GM19035 (cell line): Measurements from ENCODE around the gene TSEN34.
A peak's percentile ranks its signal among the peaks of the same experiment; 100 is the strongest.
"Not testable (repeated sequence)": the region's sequence is repeated elsewhere in the genome, so short reads cannot be mapped to it uniquely, and the experiment has no call there.

ENCODE experiments used
- ATAC-seq: cut with Tn5 transposase; IDR thresholded peaks from one replicate; pipeline ENCODE4 v1.9.1; 2021; ENCODE audit not compliant: unreplicated experiment

Gene TSEN34

DNA sequence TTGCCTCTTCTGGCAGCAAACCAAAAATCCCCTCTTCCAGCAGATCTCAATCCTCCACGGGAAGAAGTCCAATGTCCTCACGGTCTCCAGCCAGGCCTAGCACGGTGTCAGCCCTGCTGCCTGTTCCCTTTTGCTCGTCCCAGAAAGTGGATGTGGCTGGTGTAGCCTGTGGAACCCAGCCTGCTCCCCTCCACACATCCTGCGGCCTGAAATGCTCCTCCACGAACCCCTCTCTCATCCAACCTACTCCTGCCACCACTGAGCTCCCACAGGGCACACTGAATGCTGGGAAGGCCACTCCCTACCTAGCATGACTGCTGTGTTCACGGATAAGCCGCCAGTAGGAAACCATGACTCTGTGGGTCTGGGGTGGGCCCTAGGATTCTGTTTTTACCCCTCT lies 4.8 kb upstream of the TSEN34 start:
- no peak for ATAC-seq

- no peak for ATAC-seq
These were observed 4.2 kb upstream of the TSEN34 start for GRCh38 chr19:54186934-54187381.

- no peak for ATAC-seq
These were observed 2.8 kb upstream of the TSEN34 start for GRCh38 chr19:54188215-54188871.

- peak; percentile 20 for ATAC-seq
These were observed 1.9 kb upstream of the TSEN34 start, which contains the start of gene MBOAT7 for GRCh38 chr19:54189145-54189734. Gene MBOAT7 (minus strand): TSS chr19:54189580. CDS start chr19:54188508, 1,072 bp downstream.

DNA sequence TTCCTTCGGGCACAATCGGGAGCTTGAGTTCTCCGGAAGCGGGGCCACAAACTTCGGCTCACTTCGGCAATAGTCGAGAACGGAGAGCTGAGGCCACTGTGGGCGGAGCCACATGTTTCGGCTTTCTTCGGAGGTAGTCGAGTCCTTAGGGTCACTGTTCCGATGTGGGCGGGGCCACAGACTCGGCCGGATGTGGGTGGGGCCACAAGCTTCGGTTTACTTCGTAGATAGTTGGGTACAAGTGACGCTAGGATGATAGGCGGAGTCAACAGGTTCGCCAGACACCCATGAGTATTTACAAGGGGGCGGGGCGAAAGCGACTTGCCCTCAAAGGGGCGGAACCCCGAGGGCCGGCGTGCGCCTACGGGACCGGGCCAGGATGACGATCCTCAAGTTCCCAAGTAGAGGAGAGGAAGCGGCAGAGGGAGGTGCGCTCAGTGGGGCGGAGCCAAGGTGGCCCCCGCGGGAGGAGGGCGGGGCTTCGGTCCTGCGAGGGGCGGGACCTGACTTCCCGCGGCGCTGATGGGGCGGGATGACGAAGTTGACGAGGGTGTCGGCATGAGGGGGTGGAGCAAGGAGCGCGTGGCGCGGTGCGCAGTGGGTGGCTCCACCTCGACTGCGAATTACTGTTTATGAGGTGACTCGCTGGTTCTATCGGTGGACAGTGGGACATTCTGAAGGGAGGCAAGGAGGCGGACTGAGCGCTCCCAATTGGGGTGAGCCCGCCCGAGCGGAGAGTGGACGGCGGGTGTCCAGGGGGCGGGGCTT lies 1.2 kb upstream of the TSEN34 start:
- peak; percentile 47 for ATAC-seq

GRCh38 chr19:54190503-54191010 lies 551 bp upstream of the TSEN34 start:
- ATAC-seq = peak; percentile 48

DNA sequence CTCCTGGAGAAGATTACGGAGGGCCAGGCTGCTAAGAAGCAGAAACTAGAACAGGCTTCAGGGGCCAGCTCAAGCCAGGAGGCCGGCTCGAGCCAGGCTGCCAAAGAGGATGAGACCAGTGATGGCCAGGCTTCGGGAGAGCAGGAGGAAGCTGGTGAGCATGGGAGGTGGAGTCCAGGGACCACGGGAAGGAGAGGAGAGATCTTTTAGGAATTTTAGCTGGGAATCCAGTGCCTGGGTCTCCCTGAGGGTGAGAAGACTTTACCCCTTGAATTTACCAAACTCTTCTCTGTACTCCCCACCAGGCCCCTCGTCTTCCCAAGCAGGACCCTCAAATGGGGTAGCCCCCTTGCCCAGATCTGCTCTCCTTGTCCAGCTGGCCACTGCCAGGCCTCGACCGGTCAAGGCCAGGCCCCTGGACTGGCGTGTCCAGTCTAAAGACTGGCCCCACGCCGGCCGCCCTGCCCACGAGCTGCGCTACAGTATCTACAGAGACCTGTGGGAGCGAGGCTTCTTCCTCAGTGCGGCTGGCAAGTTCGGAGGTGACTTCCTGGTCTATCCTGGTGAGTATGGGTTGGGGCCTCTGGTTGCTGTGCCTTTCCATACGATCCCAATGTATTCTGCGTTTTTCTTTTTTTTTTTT lies 824 bp downstream of the TSEN34 start:
- ATAC-seq = no peak

GRCh38 chr19:54193011-54193410 lies 1.9 kb downstream of the TSEN34 start:
- no peak for ATAC-seq

- not testable (repeated sequence) for ATAC-seq
These were observed 3.4 kb downstream of the TSEN34 start for GRCh38 chr19:54194463-54194862.

DNA sequence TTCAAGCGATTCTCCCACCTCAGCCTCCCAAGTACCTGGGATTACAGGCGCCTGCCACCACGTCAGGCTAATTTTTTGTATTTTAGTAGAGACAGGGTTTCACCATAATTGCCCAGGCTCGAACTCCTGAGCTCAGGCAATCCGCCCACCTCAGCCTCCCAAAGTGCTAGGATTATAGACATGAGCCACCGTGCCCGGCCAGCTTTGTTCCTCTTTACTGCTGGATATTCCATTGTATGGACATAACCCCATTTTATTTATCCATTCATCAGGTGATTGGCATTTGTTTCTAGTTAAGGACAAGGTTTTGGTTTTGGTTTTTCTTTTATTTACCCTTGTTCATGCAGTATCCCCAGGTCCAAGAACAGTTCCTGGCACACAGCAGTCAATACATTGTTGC lies 5.4 kb downstream of the TSEN34 start:
- ATAC-seq = no peak

DNA sequence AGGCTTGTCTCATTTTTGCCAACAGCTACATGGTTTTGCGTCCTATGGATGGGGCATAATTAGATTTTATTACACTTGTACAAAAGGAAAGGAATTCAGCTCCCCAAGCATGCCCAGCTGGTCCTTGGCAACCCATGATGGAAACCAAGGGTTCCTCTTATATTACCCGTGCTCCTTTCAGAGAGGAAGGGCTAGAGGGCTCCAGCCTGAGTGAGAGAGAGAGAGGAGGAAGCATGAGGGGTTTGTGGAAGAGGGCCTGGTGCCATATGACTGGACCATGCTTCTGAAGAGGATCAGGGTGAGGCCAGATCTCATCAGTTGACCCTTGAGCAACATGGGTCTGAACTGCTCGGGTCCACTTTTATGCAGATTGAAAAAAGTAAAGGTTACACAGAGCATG lies 6.0 kb downstream of the TSEN34 start:
- ATAC-seq = no peak

- no peak for ATAC-seq
These were observed 8.3 kb downstream of the TSEN34 start for GRCh38 chr19:54199401-54199800.

- ATAC-seq = no peak
These were observed 10.1 kb downstream of the TSEN34 start for GRCh38 chr19:54201172-54201701.

- ATAC-seq = no peak
These were observed 10.9 kb downstream of the TSEN34 start for GRCh38 chr19:54201980-54202379.

DNA sequence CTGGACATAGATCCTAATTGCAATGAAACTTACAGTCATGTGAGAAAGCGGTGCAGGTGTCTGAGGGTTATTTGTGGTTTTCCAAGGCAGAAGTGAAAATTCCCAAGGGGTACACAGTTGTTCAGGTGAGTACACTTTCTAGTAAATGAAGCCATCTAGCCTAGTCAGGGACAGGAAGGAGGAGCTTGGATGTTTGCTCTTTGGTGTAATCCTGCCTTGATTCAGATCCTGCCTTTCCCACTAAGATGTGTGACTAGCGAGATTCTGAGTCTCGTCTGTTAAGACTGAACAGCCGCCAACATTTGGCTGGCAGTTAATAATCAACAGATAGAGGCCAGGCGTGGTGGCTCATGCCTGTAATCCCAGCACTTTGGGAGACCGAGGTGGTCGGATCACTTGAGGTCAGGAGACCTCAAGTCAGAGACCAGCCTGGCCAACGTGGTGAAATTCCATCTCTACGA lies 12.1 kb downstream of the TSEN34 start:
- ATAC-seq = no peak

DNA sequence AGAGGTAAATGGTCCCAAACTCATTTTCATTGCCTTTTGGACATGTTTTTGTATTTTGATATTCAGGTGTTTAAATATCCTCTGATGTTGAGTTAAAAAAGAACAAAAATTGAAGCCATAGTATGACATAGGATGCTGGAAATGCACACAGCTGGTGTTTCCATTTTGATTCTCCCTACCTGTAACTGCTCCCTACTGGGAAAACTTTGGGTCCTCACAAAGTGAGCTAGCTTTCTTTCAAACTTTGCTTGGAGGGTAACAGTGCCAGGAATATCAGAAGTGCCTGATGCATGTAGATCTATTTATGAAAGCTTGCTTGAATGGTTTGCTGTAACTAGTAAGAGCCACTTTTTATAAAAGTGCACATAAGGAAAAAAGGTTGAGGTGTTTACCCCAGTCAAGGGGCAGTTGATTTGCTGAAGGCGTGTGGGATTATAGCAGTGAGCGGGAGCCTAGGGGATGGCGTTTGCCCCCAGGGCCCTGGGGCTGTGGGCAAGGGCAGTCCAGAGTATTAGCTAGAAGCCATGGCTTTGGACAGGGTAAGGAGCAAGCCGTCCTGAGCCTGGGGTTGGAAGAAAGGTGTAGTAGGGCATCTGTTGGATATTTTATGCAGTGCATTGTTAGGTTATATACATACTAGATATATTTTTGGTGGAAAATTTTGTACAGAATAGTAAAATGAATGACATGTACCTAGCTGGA lies 13.8 kb downstream of the TSEN34 start:
- no peak for ATAC-seq

DNA sequence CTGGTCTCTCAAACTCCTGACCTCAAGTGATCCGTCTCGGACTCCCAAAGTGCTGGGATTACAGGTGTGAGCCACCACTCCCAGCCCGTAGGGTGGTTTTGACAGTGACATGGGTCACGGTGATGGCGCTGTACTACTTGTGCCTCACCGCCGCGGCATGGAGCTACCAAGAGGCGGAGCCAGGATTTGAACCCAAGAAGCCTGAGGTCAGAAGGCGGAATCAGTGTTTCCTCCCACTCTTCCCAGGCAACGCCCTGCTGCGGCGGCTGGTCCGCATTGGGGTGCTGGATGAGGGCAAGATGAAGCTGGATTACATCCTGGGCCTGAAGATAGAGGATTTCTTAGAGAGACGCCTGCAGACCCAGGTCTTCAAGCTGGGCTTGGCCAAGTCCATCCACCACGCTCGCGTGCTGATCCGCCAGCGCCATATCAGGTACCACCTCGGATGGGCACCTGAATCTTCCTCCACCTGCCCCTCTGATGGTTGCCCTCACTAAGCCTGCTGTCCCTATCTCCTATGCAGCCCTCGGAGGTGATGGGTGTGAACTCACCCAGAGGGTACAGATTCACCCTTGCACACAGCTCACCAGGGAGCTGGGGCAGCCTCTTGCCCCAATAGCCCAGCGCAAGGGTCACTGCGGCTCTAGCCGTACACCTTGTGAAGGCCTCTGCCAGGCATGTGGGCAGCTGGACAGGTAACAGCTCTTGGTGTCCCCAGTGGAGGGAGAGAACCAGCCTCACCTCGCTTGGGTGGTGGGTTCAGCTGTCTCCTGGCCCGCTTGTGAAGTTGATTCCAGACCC lies 15.1 kb downstream of the TSEN34 start:
- no peak for ATAC-seq

DNA sequence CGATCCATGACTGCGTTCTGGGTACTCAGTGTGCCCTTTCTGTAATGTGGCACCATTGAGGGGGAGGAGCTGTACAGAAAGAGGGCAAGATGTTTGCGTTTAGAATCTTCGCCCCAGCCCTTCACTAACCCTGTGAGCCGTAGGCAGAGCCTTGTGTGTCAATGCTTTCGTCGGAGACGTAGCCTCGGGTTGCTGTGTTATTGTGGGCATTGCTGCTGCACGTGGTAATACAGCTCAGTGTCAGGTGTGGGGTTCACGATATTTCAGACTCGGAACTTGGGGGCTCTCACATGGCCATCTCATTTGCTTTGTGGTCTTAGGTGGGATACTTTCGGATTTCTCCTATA lies 15.7 kb downstream of the TSEN34 start:
- no peak for ATAC-seq

GRCh38 chr19:54207193-54207592 lies 16.1 kb downstream of the TSEN34 start:
- ATAC-seq = not testable (repeated sequence)

GRCh38 chr19:54207676-54207982 lies 16.5 kb downstream of the TSEN34 start:
- no peak for ATAC-seq
